Sigmoid colon (tissue), 4 donors: ENCODE measurements around the gene CLEC6A.

Experiments
- CTCF ChIP-seq, 4 experiments: fragments of 450-650 bp in 3 of 4; fragments of 200-600 bp in 1 of 4; IDR thresholded peaks; one replicate each; pipeline ENCODE4 v1.5.1; 2016 to 2019; ENCODE audit warnings: antibody characterized with exemption in 4 of 4, mild to moderate bottlenecking in 3 of 4, moderate library complexity in 2 of 4
- EP300 ChIP-seq, 4 donors: sonication (generic); formaldehyde crosslinking; IDR thresholded peaks; one replicate each; pipeline ENCODE4 v1.6.1; 2017; ENCODE audit warnings: antibody characterized with exemption in 4 of 4
- POLR2A ChIP-seq, 2 donors: fragments of 450-650 bp; IDR thresholded peaks; one replicate each; pipeline ENCODE4 v1.6.1; 2016; ENCODE audit warnings: antibody characterized with exemption in 2 of 2, mild to moderate bottlenecking in 2 of 2, moderate library complexity in 2 of 2

DNA sequence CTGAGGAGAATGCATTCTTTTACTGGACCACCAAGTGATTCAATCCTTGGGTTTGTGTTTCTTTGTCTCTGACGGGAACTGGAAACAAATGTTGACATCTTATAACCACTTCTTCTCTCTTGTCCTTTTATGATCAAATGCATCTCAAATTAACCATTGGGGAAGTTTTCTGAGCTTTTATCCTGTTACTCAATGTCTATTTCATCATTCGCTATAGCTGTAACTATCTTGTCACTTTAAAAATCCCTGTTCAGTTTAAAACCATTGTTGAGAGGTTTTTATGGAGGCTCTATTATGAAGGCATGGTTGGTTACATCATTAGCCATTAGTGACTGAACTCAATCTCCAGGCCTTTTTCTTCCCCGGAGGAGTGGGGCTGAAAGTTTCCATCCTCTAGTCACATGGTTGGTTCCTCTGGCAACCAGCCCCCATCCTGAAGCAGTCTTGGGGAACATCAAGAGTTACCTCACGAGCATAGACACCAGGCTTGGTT lies 2.7 kb upstream of the CLEC6A start:
- no peak for TF ChIP-seq EP300 (IDR thresholded peaks at IDR 0.05)
- no peak for TF ChIP-seq CTCF (IDR thresholded peaks at IDR 0.05)
- TF ChIP-seq POLR2A (IDR thresholded peaks at IDR 0.05): no peak
